Smooth muscle cell (in vitro differentiated cells): Measurements from ENCODE around the gene RGS6. TPM values are rescaled to one million over a fixed set of nuclear protein-coding genes. Genes with fewer than 3 reads are reported as not detected.

Source experiments
- DNase-seq: peaks from one replicate; lab custom pipeline; 2025; ENCODE audit not compliant: unreplicated experiment; lab: John Stamatoyannopoulos, UW
- H2AFZ ChIP-seq: fragments of 200-600 bp; sonication (generic); 2 replicates; pipeline ENCODE4 v1.6.0; 2016; ENCODE audit warnings: antibody characterized with exemption, low read depth, mild to moderate bottlenecking
- H3F3A ChIP-seq: fragments of 200-600 bp; sonication (generic); 2 replicates; pipeline ENCODE4 v1.6.0; 2017; ENCODE audit warnings: antibody characterized with exemption, low read depth
- H3K27ac ChIP-seq: fragments of 200-600 bp; sonication (generic); 2 replicates; pipeline ENCODE4 v1.5.1; 2016; ENCODE audit warnings: low read depth, mild to moderate bottlenecking
- H3K27me3 ChIP-seq: fragments of 200-600 bp; sonication (generic); 2 replicates; pipeline ENCODE4 v1.6.1; 2016; ENCODE audit warnings: low read depth, mild to moderate bottlenecking
- H3K36me3 ChIP-seq: fragments of 200-600 bp; sonication (generic); 2 replicates; pipeline ENCODE4 v1.5.1; 2016; ENCODE audit warnings: low read depth
- H3K4me1 ChIP-seq: fragments of 200-600 bp; sonication (generic); 2 replicates; pipeline ENCODE4 v1.5.1; 2016; ENCODE audit warnings: low read depth
- H3K4me2 ChIP-seq: fragments of 200-600 bp; sonication (generic); 2 replicates; pipeline ENCODE4 v1.6.0; 2016; ENCODE audit warnings: mild to moderate bottlenecking
- H3K4me3 ChIP-seq: fragments of 200-600 bp; sonication (generic); 2 replicates; pipeline ENCODE4 v1.5.1; 2016; ENCODE audit warnings: mild to moderate bottlenecking
- H3K79me2 ChIP-seq: fragments of 200-600 bp; sonication (generic); 2 replicates; pipeline ENCODE4 v1.6.0; 2016; ENCODE audit warnings: low read depth, mild to moderate bottlenecking
- H3K9ac ChIP-seq: fragments of 200-600 bp; sonication (generic); 2 replicates; pipeline ENCODE4 v1.6.0; 2016; ENCODE audit warnings: low read depth
- H3K9me3 ChIP-seq: fragments of 200-600 bp; sonication (generic); replicated peaks from 2 replicates; pipeline ENCODE4 v1.5.1; 2016; ENCODE audit warnings: low read depth
- H4K20me1 ChIP-seq: fragments of 200-600 bp; sonication (generic); 2 replicates; pipeline ENCODE4 v1.6.0; 2016; ENCODE audit warnings: low read depth
- CTCF ChIP-seq: fragments of 200-600 bp; sonication (generic); IDR thresholded peaks from 2 replicates; pipeline ENCODE4 v1.5.1; 2017; ENCODE audit warnings: borderline replicate concordance, mild to moderate bottlenecking, antibody characterized with exemption; ENCODE audit not compliant: insufficient read depth, poor library complexity, severe bottlenecking
- WGBS: methylation state at CpG from one replicate; pipeline ENCODE4 v1.1.7; 2016; ENCODE audit warnings: low lambda C conversion rate; 5-methylcytosine and 5-hydroxymethylcytosine counted together
- polyA plus RNA-seq: library from polyadenylated mRNA; unstranded; fragments of >200 nt; fragmentation: Nextera tagmentation; extraction: Ambion mirVana; gene quantifications from 2 replicates; pipeline ENCODE4 v1.2.1, GENCODE V29; 2016
- total RNA-seq: library from RNA; depleted of rRNA; stranded (reverse); fragments of >200 nt; gene quantifications from 2 replicates; pipeline ENCODE4 v1.2.3, GENCODE V29; 2014

RGS6 gene
- total and polyA plus RNA-seq, 2 experiments from 2014 or later: 0.40 TPM; not detected in 1

GRCh38 chr14:72541546-72541945, 609.3 kb downstream of the RGS6 start:
- TF ChIP-seq CTCF: no peak
- 88% methylated on average over 8 of the region's 8 CpGs for whole genome bisulfite sequencing

GRCh38 chr14:72543341-72543740, 611.1 kb downstream of the RGS6 start:
- H3K27ac ChIP-seq: no peak overlapping the region
- DNase-seq: no peak
- TF ChIP-seq CTCF: no peak

More at GRCh38 chr14:72541546-72541945, 609.3 kb downstream of the RGS6 start:
- Histone ChIP-seq H2AFZ (no peak overlapping the region), H3K4me3 (no peak overlapping the region), H3K27me3 (no peaks in the 10 kb centered on the region), H3F3A (no peaks in the 10 kb centered on the region), H4K20me1 (no peaks in the 10 kb centered on the region), H3K4me2 (no peak overlapping the region), H3K79me2 (no peaks in the 10 kb centered on the region), H3K9me3 (no peaks in the 10 kb centered on the region), H3K4me1 (no peaks in the 10 kb centered on the region), H3K27ac (no peak overlapping the region), H3K9ac (no peak overlapping the region), H3K36me3 (no peaks in the 10 kb centered on the region)
- no peak for DNase-seq

GRCh38 chr14:72544615-72545387, 612.6 kb downstream of the RGS6 start:
- Histone ChIP-seq H3K4me3 (no peak overlapping the region), H3K27me3 (no peaks in the 10 kb centered on the region), H3K79me2 (no peaks in the 10 kb centered on the region), H3K9ac (no peak overlapping the region), H3K4me1 (no peaks in the 10 kb centered on the region), H3F3A (no peaks in the 10 kb centered on the region), H4K20me1 (no peaks in the 10 kb centered on the region), H2AFZ (no peak overlapping the region), H3K9me3 (no peaks in the 10 kb centered on the region), H3K36me3 (no peaks in the 10 kb centered on the region), H3K4me2 (no peak overlapping the region), H3K27ac (no peak overlapping the region)
- 58% methylated on average over 7 of the region's 8 CpGs for WGBS
- no peak for TF ChIP-seq CTCF
- DNase-seq: no peak

More at GRCh38 chr14:72543341-72543740, 611.1 kb downstream of the RGS6 start:
- no peak overlapping the region for H2AFZ ChIP-seq
- H3K9me3 ChIP-seq: no peaks in the 10 kb centered on the region
- no peaks in the 10 kb centered on the region for H3K79me2 ChIP-seq
- no peaks in the 10 kb centered on the region for H3K4me1 ChIP-seq
- H3K9ac ChIP-seq: no peak overlapping the region
- H3F3A ChIP-seq: no peaks in the 10 kb centered on the region
- no peaks in the 10 kb centered on the region for H3K36me3 ChIP-seq
- H3K27me3 ChIP-seq: no peaks in the 10 kb centered on the region
- H3K4me2 ChIP-seq: no peak overlapping the region
- no peaks in the 10 kb centered on the region for H4K20me1 ChIP-seq
- no peak overlapping the region for H3K4me3 ChIP-seq
- WGBS: 75% methylated on average over 1 of the region's 1 CpG
